HepG2 (cell line): ENCODE measurements around the gene GMPR. TPM values are rescaled to one million over a fixed set of nuclear protein-coding genes. Genes with fewer than 3 reads are reported as not detected.

ENCODE experiments used
- ATAC-seq: fragments of 200-7000 bp; cut with Tn5 transposase; 3 replicates; pipeline ENCODE4 v1.9.1; 2020; ENCODE audit warnings: mild to moderate bottlenecking, moderate library complexity
- BruUV-seq: library from RNA; stranded (reverse); fragments of 400-500 nt; replicated peaks from 2 replicates; lab custom pipeline; 2021; lab: Mats Ljungman, UMichigan
- CTCF ChIA-PET: fragments of 300-600 bp; formaldehyde crosslinking; extraction: SDS; loops from one replicate; lab custom pipeline; 2021; ENCODE audit warnings: low total read pairs, inconsistent platforms, low intra/inter-chr PET ratio; lab: Yijun Ruan, JAX
- POLR2A ChIA-PET: fragments of 350-600 bp; sonication (Branson Sonifier 250); formaldehyde crosslinking; loops from one replicate; lab custom pipeline; 2020; ENCODE audit warnings: antibody characterized with exemption, inconsistent platforms; lab: Yijun Ruan, JAX
- DNase-seq: peaks from one replicate; pipeline ENCODE4 v3.0.0-alpha.2; 2015; ENCODE audit warnings: low spot score
- FAIRE-seq: peaks from 3 replicates; lab custom pipeline; 2011; peaks lifted over from hg19 to GRCh38; lab: Jason Lieb, UNC
- H2AFZ ChIP-seq: one replicate; pipeline ENCODE4 v1.6.1; 2011; ENCODE audit warnings: low read length, inconsistent platforms
- H3K27ac ChIP-seq: fragments of 300-600 bp; 3 replicates; pipeline ENCODE4 v1.8.0; 2011; ENCODE audit warnings: mixed run types, mild to moderate bottlenecking, mixed read lengths, low read length, inconsistent platforms; ENCODE audit not compliant: insufficient read depth; ENCODE audit errors: extremely low read length
- H3K27me3 ChIP-seq, 2 experiments: fragments of 200-600 bp in 1 of 2; 2 replicates in 1 of 2; 3 replicates in 1 of 2; pipeline versions ENCODE4 v1.6.0 to v1.8.0; 2011; ENCODE audit warnings: low read length in 2 of 2, mild to moderate bottlenecking in 2 of 2, moderate library complexity in 2 of 2, inconsistent platforms in 1 of 2; ENCODE audit not compliant: insufficient read depth in 2 of 2, control insufficient read depth in 1 of 2
- H3K36me3 ChIP-seq, 2 experiments: fragments of 200-600 bp in 1 of 2; replicated peaks in 1 of 2; 2 replicates in 1 of 2; 3 replicates in 1 of 2; pipeline versions ENCODE4 v1.5.1 to v1.8.0; 2011; ENCODE audit warnings: low read length in 2 of 2, inconsistent platforms in 1 of 2; ENCODE audit not compliant: insufficient read depth in 2 of 2, control insufficient read depth in 1 of 2
- H3K4me1 ChIP-seq: 2 replicates; pipeline ENCODE4 v1.5.1; 2012; ENCODE audit warnings: low read length, inconsistent platforms; ENCODE audit not compliant: insufficient read depth
- H3K4me2 ChIP-seq: 2 replicates; pipeline ENCODE4 v1.6.0; 2011; ENCODE audit warnings: low read depth, low read length, inconsistent platforms
- H3K4me3 ChIP-seq, 3 experiments: fragments of 200-600 bp in 1 of 3; sonication (generic), shearing (Covaris generic) in 1 of 3; replicated peaks in 1 of 3; 2 replicates each; pipeline ENCODE4 v1.5.1; 2011 to 2016; ENCODE audit warnings: low read length in 3 of 3, inconsistent platforms in 2 of 3, low read depth in 2 of 3, mild to moderate bottlenecking in 2 of 3, control low read depth in 1 of 3, mixed read lengths in 1 of 3; ENCODE audit not compliant: insufficient read depth in 1 of 3
- H3K79me2 ChIP-seq: one replicate; pipeline ENCODE4 v1.6.1; 2011; ENCODE audit warnings: low read length, inconsistent platforms; ENCODE audit not compliant: insufficient read depth
- H3K9ac ChIP-seq: 2 replicates; pipeline ENCODE4 v1.6.0; 2011; ENCODE audit warnings: mild to moderate bottlenecking, low read depth, low read length, inconsistent platforms; ENCODE audit not compliant: insufficient read depth
- H3K9me3 ChIP-seq: 2 replicates; pipeline ENCODE4 v1.5.1; 2012; ENCODE audit warnings: mild to moderate bottlenecking, low read length
- H4K20me1 ChIP-seq: 2 replicates; pipeline ENCODE4 v1.6.0; 2011; ENCODE audit warnings: inconsistent platforms, mild to moderate bottlenecking, low read length, moderate library complexity; ENCODE audit not compliant: insufficient read depth
- MEF2D ChIP-seq: sonication (generic); formaldehyde crosslinking; IDR thresholded peaks from 2 replicates; pipeline ENCODE4 v1.5.1; 2020; ENCODE audit warnings: mild to moderate bottlenecking, missing genetic modification reagents
- MYNN ChIP-seq: sonication (generic); formaldehyde crosslinking; IDR thresholded peaks from 2 replicates; pipeline ENCODE4 v1.4.0; 2020; ENCODE audit warnings: mild to moderate bottlenecking, low read depth, missing genetic modification reagents
- NFYB ChIP-seq: sonication (generic); formaldehyde crosslinking; IDR thresholded peaks from 2 replicates; pipeline ENCODE4 v1.4.0; 2020; ENCODE audit warnings: missing genetic modification reagents
- SIX1 ChIP-seq: sonication (generic); formaldehyde crosslinking; IDR thresholded peaks from 2 replicates; pipeline ENCODE4 v1.4.0; 2020; ENCODE audit warnings: missing genetic modification reagents, borderline replicate concordance
- ZIK1 ChIP-seq: sonication (generic); formaldehyde crosslinking; IDR thresholded peaks from 2 replicates; pipeline ENCODE4 v1.5.0; 2020; ENCODE audit warnings: mild to moderate bottlenecking, low read depth, missing genetic modification reagents, borderline replicate concordance
- ZNF367 ChIP-seq: sonication (generic); formaldehyde crosslinking; IDR thresholded peaks from 2 replicates; pipeline ENCODE4 v1.4.0; 2020; ENCODE audit warnings: missing genetic modification reagents, borderline replicate concordance
- ZSCAN22 ChIP-seq: sonication (generic); formaldehyde crosslinking; IDR thresholded peaks from 2 replicates; pipeline ENCODE4 v1.4.0; 2020; ENCODE audit warnings: mild to moderate bottlenecking, missing genetic modification reagents
- WGBS: methylation state at CpG from one replicate; pipeline ENCODE4 v1.1.6; 2017; ENCODE audit warnings: low lambda C conversion rate; 5-methylcytosine and 5-hydroxymethylcytosine counted together
- in situ Hi-C: cut with HindIII; loops from 2 replicates; pipeline ENCODE4 v1.10.0; 2017; ENCODE audit warnings: low pct_unique_long_range_greater_than_20kb; ENCODE audit not compliant: extremely low pct_ligation_motif_present
- intact Hi-C: fragments of 100-400 bp; cut with micrococcal nuclease; formaldehyde crosslinking; loops from one replicate; pipeline ENCODE4 v1.10.0; 2022; ENCODE audit not compliant: unreplicated experiment
- polyA plus RNA-seq, 8 experiments: library from polyadenylated mRNA; depleted of rRNA in 3 of 8; stranded (reverse) in 7 of 8; unstranded in 1 of 8; fragments of >200 nt; fragmentation: Illumina TruSeq in 4 of 8; extraction: Trizol in 4 of 8; gene quantifications; 2 replicates each; pipeline versions ENCODE4 v1.2.1 to v1.2.3, GENCODE V29; 2011 to 2016; ENCODE audit warnings: low read depth in 4 of 8, missing spikeins in 1 of 8, mixed read lengths in 1 of 8; ENCODE audit not compliant: insufficient read depth in 1 of 8
- total RNA-seq, 5 experiments: library from RNA; depleted of rRNA; stranded (reverse); fragments of >200 nt; fragmentation: Illumina TruSeq; extraction: Trizol; gene quantifications; 2 replicates each; pipeline ENCODE4 v1.2.3, GENCODE V29; 2016; ENCODE audit warnings: low read depth in 1 of 5
- TF ChIP-seq, protein P1 (sequence below): sonication (generic); formaldehyde crosslinking; IDR thresholded peaks from 2 replicates; pipeline ENCODE4 v1.9.0; 2021; ENCODE audit warnings: missing genetic modification reagents, borderline replicate concordance
- TF ChIP-seq, protein P2 (sequence below): sonication (generic); formaldehyde crosslinking; IDR thresholded peaks from 2 replicates; pipeline ENCODE4 v1.4.0; 2020; ENCODE audit warnings: mild to moderate bottlenecking, missing genetic modification reagents
- TF ChIP-seq, protein P3 (sequence below): sonication (generic); formaldehyde crosslinking; IDR thresholded peaks from 2 replicates; pipeline ENCODE4 v1.9.0; 2021; ENCODE audit warnings: mild to moderate bottlenecking, missing genetic modification reagents

The GMPR gene
- total and polyA plus RNA-seq, 2 of the 13 experiments (the other 11 are each of a cell fraction or from before 2014, with no cell fraction given), result not detected

DNA sequence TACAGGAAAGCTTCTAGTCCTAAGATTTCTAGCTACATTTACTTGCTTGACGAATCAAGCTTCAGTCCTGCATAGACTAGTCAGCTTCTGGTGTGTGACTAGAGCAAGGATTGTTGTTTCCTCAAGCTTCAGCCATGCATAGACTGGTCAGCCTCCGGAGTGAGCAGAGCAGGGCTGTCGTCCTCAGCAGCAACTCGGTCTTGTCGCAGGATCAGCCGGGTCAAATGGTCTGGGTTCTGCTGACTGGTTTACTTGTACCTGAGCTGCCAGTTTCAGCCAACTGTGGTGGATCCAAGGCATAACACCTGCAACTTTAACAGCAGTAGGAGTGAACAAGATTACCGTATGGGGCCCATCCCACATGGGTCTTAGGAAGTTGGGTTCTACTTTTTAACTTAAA, 10.8 kb upstream of the GMPR start:
- CTCF ChIA-PET, result no interaction called here

More for the DNA sequence above, 10.8 kb upstream of the GMPR start:
- H3K79me2 ChIP-seq, result no peaks in the 10 kb centered on the region
- no peak overlapping the region for H3K27ac ChIP-seq
- no peaks in the 10 kb centered on the region for H3K36me3 ChIP-seq
- POLR2A ChIA-PET, result no interaction called here
- H3K9me3 ChIP-seq, result no peaks in the 10 kb centered on the region
- H3K27me3 ChIP-seq, result peaks cover 0 to 46% of the 10 kb centered on the region in 2 experiments; a peak in 3 of 5 replicates
- in situ Hi-C loops (no loop called here), intact Hi-C loops (no loop called here)
- no peak for FAIRE-seq
- H3K9ac ChIP-seq, result no peak overlapping the region
- DNase-seq, result no peak
- no peak overlapping the region for H3K4me2 ChIP-seq
- H3K4me3 ChIP-seq, result no peak overlapping the region
- TF ChIP-seq, protein P1, sequence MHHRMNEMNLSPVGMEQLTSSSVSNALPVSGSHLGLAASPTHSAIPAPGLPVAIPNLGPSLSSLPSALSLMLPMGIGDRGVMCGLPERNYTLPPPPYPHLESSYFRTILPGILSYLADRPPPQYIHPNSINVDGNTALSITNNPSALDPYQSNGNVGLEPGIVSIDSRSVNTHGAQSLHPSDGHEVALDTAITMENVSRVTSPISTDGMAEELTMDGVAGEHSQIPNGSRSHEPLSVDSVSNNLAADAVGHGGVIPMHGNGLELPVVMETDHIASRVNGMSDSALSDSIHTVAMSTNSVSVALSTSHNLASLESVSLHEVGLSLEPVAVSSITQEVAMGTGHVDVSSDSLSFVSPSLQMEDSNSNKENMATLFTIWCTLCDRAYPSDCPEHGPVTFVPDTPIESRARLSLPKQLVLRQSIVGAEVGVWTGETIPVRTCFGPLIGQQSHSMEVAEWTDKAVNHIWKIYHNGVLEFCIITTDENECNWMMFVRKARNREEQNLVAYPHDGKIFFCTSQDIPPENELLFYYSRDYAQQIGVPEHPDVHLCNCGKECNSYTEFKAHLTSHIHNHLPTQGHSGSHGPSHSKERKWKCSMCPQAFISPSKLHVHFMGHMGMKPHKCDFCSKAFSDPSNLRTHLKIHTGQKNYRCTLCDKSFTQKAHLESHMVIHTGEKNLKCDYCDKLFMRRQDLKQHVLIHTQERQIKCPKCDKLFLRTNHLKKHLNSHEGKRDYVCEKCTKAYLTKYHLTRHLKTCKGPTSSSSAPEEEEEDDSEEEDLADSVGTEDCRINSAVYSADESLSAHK (CRISPR knock-in tag), result no peak
- TF ChIP-seq ZNF367, result no peak
- no peak for TF ChIP-seq SIX1 (CRISPR knock-in tag)
- TF ChIP-seq ZSCAN22 (CRISPR knock-in tag), result no peak
- no peak for TF ChIP-seq ZIK1 (CRISPR knock-in tag)
- TF ChIP-seq, protein P2, sequence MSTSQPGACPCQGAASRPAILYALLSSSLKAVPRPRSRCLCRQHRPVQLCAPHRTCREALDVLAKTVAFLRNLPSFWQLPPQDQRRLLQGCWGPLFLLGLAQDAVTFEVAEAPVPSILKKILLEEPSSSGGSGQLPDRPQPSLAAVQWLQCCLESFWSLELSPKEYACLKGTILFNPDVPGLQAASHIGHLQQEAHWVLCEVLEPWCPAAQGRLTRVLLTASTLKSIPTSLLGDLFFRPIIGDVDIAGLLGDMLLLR (CRISPR knock-in tag), result no peak
- no peak for TF ChIP-seq NFYB (CRISPR knock-in tag)
- TF ChIP-seq, protein P3, sequence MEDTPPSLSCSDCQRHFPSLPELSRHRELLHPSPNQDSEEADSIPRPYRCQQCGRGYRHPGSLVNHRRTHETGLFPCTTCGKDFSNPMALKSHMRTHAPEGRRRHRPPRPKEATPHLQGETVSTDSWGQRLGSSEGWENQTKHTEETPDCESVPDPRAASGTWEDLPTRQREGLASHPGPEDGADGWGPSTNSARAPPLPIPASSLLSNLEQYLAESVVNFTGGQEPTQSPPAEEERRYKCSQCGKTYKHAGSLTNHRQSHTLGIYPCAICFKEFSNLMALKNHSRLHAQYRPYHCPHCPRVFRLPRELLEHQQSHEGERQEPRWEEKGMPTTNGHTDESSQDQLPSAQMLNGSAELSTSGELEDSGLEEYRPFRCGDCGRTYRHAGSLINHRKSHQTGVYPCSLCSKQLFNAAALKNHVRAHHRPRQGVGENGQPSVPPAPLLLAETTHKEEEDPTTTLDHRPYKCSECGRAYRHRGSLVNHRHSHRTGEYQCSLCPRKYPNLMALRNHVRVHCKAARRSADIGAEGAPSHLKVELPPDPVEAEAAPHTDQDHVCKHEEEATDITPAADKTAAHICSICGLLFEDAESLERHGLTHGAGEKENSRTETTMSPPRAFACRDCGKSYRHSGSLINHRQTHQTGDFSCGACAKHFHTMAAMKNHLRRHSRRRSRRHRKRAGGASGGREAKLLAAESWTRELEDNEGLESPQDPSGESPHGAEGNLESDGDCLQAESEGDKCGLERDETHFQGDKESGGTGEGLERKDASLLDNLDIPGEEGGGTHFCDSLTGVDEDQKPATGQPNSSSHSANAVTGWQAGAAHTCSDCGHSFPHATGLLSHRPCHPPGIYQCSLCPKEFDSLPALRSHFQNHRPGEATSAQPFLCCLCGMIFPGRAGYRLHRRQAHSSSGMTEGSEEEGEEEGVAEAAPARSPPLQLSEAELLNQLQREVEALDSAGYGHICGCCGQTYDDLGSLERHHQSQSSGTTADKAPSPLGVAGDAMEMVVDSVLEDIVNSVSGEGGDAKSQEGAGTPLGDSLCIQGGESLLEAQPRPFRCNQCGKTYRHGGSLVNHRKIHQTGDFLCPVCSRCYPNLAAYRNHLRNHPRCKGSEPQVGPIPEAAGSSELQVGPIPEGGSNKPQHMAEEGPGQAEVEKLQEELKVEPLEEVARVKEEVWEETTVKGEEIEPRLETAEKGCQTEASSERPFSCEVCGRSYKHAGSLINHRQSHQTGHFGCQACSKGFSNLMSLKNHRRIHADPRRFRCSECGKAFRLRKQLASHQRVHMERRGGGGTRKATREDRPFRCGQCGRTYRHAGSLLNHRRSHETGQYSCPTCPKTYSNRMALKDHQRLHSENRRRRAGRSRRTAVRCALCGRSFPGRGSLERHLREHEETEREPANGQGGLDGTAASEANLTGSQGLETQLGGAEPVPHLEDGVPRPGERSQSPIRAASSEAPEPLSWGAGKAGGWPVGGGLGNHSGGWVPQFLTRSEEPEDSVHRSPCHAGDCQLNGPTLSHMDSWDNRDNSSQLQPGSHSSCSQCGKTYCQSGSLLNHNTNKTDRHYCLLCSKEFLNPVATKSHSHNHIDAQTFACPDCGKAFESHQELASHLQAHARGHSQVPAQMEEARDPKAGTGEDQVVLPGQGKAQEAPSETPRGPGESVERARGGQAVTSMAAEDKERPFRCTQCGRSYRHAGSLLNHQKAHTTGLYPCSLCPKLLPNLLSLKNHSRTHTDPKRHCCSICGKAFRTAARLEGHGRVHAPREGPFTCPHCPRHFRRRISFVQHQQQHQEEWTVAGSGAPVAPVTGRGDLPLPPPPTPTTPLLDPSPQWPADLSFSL (CRISPR knock-in tag), result no peak
- no peak for TF ChIP-seq MYNN (CRISPR knock-in tag)
- no peak for TF ChIP-seq MEF2D (CRISPR knock-in tag)
- 0% methylated on average over 6 of the region's 7 CpGs for WGBS
- H2AFZ ChIP-seq, result no peak overlapping the region
- peak; percentile 61; the same call in 2 of the 3 replicates for ATAC-seq
- no peaks in the 10 kb centered on the region for H4K20me1 ChIP-seq
- no TSS peak for BruUV-seq
- H3K4me1 ChIP-seq, result no peaks in the 10 kb centered on the region
